LNCAP (cell line): ENCODE measurements around the gene FAM177A1.

Experiments
- TF ChIP-seq, protein P1 (sequence below): fragments of 450-650 bp; IDR thresholded peaks from 2 replicates; pipeline ENCODE4 v1.5.1; 2017; ENCODE audit warnings: mild to moderate bottlenecking

FAM177A1 gene

DNA sequence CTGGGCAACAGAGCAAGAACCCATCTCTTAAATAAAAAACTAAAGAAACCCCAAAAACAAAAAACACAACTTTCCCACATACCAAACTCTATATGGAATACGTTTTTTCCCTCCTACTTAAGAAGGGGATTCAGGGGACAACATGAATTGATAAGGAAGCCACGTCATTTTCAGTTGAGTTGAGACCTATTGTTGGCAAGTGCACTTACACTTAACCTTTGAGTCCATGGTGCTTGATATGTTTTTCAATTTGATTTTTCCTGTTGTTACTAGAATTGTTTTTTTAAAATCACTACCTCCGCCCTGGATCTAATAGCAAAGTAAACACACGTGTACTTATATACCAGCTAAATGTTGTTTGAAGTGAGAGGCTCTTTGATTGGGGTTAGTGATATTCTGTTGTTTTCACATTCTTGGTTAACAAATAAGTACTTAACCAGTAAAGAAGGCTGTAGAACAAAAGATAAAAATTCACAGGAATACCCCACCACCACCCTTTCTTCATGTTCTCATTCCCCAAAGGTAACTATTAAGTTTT, 2.0 kb downstream of the FAM177A1 start:
- TF ChIP-seq, protein P1, sequence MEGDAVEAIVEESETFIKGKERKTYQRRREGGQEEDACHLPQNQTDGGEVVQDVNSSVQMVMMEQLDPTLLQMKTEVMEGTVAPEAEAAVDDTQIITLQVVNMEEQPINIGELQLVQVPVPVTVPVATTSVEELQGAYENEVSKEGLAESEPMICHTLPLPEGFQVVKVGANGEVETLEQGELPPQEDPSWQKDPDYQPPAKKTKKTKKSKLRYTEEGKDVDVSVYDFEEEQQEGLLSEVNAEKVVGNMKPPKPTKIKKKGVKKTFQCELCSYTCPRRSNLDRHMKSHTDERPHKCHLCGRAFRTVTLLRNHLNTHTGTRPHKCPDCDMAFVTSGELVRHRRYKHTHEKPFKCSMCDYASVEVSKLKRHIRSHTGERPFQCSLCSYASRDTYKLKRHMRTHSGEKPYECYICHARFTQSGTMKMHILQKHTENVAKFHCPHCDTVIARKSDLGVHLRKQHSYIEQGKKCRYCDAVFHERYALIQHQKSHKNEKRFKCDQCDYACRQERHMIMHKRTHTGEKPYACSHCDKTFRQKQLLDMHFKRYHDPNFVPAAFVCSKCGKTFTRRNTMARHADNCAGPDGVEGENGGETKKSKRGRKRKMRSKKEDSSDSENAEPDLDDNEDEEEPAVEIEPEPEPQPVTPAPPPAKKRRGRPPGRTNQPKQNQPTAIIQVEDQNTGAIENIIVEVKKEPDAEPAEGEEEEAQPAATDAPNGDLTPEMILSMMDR, result no peak

DNA sequence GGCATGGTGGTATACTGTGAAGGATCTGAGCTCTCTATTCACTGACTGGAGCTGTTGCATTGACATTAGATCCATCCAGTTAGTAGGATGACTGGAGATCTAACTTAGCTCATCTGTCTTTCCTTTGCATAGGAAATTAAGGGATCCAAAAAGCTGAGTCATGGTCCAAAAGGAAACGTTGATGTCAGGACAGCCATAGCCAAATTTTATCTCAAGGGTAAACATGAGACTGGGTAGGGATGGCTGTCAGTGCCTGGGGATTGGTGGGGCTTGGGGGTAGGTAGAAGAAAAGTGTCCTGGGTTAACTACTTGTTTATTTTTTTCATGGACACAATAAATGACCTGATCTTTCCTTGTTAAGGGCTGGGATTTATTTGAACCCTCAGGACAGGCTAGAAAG, 4.6 kb downstream of the FAM177A1 start:
- TF ChIP-seq, protein P1, result no peak

DNA sequence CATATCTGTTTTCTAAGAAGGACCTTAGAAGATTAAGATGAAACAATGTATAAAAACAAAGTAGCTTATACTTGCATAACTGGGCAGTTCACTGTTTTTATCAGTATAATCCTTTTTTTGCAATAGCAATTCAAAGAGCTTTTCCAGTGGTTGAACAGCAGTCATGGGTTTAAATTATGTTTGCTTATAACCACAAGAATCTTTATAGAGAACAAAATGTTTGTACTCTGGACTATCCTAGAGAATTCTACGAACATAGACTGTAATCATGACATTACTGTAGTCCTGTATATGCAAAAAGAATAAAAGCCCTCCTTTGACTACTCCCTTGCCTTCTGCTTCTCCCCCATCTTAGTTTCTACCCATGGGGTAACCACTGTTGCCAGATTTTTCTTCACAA, 5.7 kb downstream of the FAM177A1 start:
- TF ChIP-seq, protein P1, result no peak

DNA sequence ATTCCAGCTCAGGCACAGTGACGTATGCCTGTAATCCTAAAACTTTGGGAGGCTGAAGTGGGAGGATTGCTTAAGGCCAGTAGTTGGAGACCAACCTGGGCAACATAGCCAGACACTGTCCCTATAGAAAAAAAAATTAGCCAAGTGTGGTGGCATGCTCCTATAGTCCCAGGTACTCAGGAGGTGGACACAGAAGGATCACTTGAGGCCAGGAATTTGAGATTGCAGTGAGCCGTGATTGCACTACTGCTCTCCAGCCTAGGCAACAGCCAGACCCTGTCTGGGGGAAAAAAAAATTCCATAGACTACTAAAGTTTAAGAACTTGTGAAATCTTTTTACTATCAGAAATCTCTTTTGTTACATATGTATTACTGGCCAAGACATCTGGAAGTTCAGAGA, 6.6 kb downstream of the FAM177A1 start:
- TF ChIP-seq, protein P1, result no peak

DNA sequence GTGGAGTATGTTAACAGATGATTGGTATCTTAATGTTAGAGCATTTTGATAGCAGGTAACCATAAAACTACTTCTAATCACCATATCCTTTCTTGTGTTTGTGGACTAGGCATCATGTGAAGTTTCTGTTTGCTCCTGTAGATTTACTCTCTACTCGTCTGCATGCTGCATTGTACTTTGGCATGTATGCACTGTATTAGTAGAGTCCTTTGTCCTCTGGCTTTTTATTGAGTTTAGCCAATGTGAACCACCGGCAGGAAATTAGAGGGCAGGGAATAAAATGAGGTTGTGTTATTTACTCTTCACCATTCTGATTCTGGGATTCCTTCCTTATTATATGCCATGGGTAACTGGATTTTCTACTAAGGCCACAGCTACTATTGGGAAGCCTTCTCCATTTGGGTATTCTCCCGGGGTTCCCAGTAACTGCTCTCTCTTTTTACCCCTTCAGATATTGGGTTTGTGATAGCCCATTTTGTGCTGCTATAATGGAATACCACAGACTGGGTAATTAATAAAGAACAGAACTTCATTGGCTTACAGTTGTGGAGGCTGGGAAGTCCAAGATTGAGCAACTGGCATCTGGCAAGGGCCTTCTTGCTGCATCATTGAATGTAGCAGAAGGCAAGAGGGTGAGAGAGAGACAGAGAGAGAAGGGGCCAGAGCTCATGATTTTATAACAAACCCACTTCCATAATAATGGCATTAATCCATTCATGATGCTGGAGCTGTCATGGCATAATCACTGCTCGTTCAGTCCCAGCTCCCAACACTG, 22.4 kb downstream of the FAM177A1 start:
- TF ChIP-seq, protein P1, result no peak

DNA sequence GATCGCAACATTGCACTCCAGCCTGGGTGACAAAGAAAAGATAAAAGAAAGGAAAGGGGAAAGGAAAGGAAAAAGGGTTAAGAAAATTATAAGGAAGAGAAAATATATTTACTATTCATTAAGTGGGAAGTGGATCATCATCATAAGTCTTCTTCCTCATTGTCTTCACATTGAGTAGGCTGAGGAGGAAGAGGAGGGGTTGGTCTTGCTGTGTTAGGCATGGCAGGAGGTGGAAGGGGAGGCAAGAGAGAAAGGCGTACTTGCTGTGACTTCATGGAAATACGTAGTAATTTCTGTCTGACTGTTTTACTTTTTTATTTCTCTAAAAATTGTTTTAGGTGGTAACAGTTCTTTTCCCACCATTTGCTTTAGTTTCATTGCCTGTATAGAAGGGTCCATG, 26.2 kb downstream of the FAM177A1 start:
- TF ChIP-seq, protein P1, result no peak

DNA sequence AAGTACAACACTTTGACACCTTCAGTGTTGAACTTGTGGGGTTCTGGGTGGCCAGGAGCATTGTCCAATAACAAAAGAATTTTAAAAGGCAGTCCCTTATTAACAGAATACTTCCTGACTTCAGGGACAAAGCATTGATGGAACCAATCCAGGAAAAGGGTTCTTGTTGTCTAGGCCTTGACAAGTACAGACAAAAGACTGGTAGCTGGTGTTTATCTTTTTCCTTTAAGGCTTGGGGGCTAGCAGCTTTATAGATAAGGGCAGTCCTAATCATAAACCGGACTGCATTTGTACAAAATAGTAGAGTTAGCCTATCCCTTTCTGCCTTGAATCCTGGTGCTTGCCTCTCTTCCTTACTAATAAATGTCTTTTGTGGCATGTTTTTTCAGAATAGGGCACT, 27.4 kb downstream of the FAM177A1 start:
- TF ChIP-seq, protein P1, result no peak
